ENCODE data around the gene CD80. TPM values are rescaled to one million over a fixed set of nuclear protein-coding genes. Genes with fewer than 3 reads are reported as not detected.

The CD80 gene
- total RNA-seq, 1 donor from 2014 or later, result not detected

DNA sequence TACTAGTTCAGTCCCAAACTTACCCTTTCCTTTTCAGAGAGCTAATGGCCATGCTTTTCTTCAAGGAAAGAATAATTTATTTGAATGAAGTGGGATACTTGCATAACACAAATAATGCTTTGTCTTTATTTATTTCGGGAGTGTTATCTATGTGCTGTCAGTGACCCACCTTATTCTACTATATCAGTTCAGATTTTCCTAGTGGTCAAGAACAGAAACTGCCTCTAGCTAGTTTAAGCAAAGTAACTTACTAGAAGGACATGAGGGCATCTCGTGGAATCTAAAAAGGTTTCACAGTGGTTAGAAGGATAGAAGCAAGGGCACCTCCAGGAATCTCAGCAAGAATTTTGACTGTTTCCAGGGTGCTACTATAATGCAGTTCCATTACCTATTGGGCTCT is 64.8 kb downstream of the CD80 start:
- H3K4me1 Mint-ChIP-seq (ENCODE audit: low read depth, unreplicated experiment), result peaks cover 2% of the 10 kb centered on the region
- no peak for DNase-seq
- no peak overlapping the region for H3K4me3 Mint-ChIP-seq (ENCODE audit: unreplicated experiment)

GRCh38 chr3:119492810-119493209 is 66.6 kb downstream of the CD80 start:
- Mint-ChIP-seq H3K36me3 (ENCODE audit: unreplicated experiment) (no peaks in the 10 kb centered on the region), H3K4me1 (ENCODE audit: low read depth, unreplicated experiment) (peaks cover 2% of the 10 kb centered on the region), H3K4me3 (ENCODE audit: unreplicated experiment) (no peak overlapping the region), H3K27me3 (ENCODE audit: unreplicated experiment) (no peaks in the 10 kb centered on the region), H3K27ac (ENCODE audit: unreplicated experiment) (no peak overlapping the region), H3K9me3 (ENCODE audit: unreplicated experiment) (peaks cover 2% of the 10 kb centered on the region)
- no peak for DNase-seq
- TF ChIP-seq CTCF (IDR thresholded peaks at IDR 0.05; ENCODE audit: partially characterized antibody, unreplicated experiment), result no peak

More for the DNA sequence above, 64.8 kb downstream of the CD80 start:
- Mint-ChIP-seq H3K27ac (ENCODE audit: unreplicated experiment) (no peak overlapping the region), H3K9me3 (ENCODE audit: unreplicated experiment) (peaks cover 3% of the 10 kb centered on the region), H3K27me3 (ENCODE audit: unreplicated experiment) (peaks cover 2% of the 10 kb centered on the region), H3K36me3 (ENCODE audit: unreplicated experiment) (no peaks in the 10 kb centered on the region)
- peak; percentile 49 for TF ChIP-seq CTCF (IDR thresholded peaks at IDR 0.05; ENCODE audit: partially characterized antibody, unreplicated experiment)

GRCh38 chr3:119492128-119492527 is 67.3 kb downstream of the CD80 start:
- Mint-ChIP-seq H3K4me1 (ENCODE audit: low read depth, unreplicated experiment) (no peaks in the 10 kb centered on the region), H3K4me3 (ENCODE audit: unreplicated experiment) (no peak overlapping the region), H3K9me3 (ENCODE audit: unreplicated experiment) (no peaks in the 10 kb centered on the region), H3K27me3 (ENCODE audit: unreplicated experiment) (no peaks in the 10 kb centered on the region), H3K36me3 (ENCODE audit: unreplicated experiment) (no peaks in the 10 kb centered on the region), H3K27ac (ENCODE audit: unreplicated experiment) (no peak overlapping the region)
- TF ChIP-seq CTCF (IDR thresholded peaks at IDR 0.05; ENCODE audit: partially characterized antibody, unreplicated experiment), result no peak
- DNase-seq, result no peak

DNA sequence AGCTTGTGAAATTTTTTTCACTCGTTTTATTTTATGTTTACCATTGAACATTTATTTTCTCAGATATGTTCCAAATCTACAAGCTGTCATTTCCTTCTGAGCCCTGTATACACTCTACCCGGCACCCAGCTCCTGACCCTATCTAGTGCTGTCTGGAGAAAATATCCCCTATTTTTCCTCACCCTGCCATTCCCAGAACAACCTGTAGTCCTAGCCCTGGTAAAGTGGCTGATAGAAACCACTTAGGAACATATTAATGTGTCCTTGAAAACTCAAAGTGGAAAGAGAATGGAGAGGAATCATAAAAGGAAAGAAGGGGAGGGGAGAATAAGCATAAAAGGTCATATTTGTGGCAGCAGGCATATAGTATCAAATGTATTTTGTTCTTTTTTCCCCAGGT is 69.3 kb downstream of the CD80 start:
- no peaks in the 10 kb centered on the region for H3K9me3 Mint-ChIP-seq (ENCODE audit: unreplicated experiment)
- TF ChIP-seq CTCF (IDR thresholded peaks at IDR 0.05; ENCODE audit: partially characterized antibody, unreplicated experiment), result no peak
- DNase-seq, result no peak
- H3K4me3 Mint-ChIP-seq (ENCODE audit: unreplicated experiment), result no peak overlapping the region
- H3K36me3 Mint-ChIP-seq (ENCODE audit: unreplicated experiment), result no peaks in the 10 kb centered on the region
- H3K27me3 Mint-ChIP-seq (ENCODE audit: unreplicated experiment), result no peaks in the 10 kb centered on the region
- H3K4me1 Mint-ChIP-seq (ENCODE audit: low read depth, unreplicated experiment), result no peaks in the 10 kb centered on the region
- no peak overlapping the region for H3K27ac Mint-ChIP-seq (ENCODE audit: unreplicated experiment)

DNA sequence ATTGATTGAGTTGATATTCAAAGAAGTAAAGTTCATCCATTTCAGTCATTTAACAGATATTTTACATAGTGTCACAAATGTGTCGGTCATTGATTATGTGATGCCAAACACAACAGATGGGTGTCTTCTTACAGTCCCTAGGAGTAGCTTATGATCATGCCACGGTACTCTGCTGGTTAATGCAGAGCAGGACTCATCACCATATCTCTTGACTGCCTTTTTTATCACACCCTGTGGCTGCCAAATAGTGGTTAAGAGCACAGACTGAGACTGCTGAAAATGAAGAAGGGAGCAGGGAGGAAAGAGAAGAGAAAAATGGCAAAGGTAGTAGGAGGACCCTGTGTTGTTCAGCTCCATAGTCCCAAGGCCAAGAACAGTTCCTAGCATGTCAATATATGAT is 73.9 kb downstream of the CD80 start:
- DNase-seq, result no peak
- Mint-ChIP-seq H3K36me3 (ENCODE audit: unreplicated experiment) (no peaks in the 10 kb centered on the region), H3K9me3 (ENCODE audit: unreplicated experiment) (no peaks in the 10 kb centered on the region), H3K27me3 (ENCODE audit: unreplicated experiment) (no peaks in the 10 kb centered on the region), H3K4me1 (ENCODE audit: low read depth, unreplicated experiment) (no peaks in the 10 kb centered on the region), H3K27ac (ENCODE audit: unreplicated experiment) (no peak overlapping the region), H3K4me3 (ENCODE audit: unreplicated experiment) (no peak overlapping the region)
- no peak for TF ChIP-seq CTCF (IDR thresholded peaks at IDR 0.05; ENCODE audit: partially characterized antibody, unreplicated experiment)

All from glutamatergic neuron (in vitro differentiated cells).